Measurements from ENCODE around the gene NDUFS6. TPM values are rescaled to one million over a fixed set of nuclear protein-coding genes. Genes with fewer than 3 reads are reported as not detected.

The NDUFS6 gene
- total RNA-seq, 1 donor from 2014 or later = 39.9 TPM

DNA sequence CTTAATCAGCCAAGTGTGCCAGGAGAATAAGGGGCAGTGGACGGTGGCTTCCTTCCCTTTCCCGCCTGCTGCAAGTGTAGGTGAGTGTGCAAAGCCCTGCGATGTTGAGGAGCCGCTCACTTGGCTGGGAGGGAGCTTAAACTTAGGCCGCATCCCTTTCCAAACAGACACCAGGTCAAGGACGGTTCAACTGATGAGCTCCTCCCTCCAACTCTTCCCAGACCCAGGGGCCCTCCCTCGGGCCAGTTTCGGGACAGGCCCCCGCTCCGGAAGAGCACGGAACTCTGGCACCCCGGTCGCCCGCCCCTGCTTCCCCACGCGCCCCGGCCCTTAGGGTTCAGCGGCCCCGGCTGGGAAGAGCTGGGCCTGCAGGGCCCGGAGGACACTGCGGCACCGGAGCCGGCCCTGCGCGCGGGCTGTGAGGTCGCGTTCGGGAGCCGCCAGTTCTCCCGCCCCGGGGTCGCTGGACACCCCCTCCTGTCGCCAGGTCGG is 2.1 kb upstream of the NDUFS6 start:
- Mint-ChIP-seq H3K27me3 (ENCODE audit: low read depth) (no peaks in the 10 kb centered on the region), H3K4me3 (ENCODE audit: low read depth) (peak overlapping the region; percentile 84), H3K4me1 (ENCODE audit: low read depth) (peaks cover 42% of the 10 kb centered on the region), H3K27ac (peak overlapping the region; percentile 72), H3K9me3 (no peaks in the 10 kb centered on the region), H3K36me3 (ENCODE audit: low read depth) (peaks cover 63% of the 10 kb centered on the region)
- intact Hi-C loops (cut with micrococcal nuclease) = no loop called here
- DNase-seq (ENCODE audit: low spot score) = peak; percentile 39

DNA sequence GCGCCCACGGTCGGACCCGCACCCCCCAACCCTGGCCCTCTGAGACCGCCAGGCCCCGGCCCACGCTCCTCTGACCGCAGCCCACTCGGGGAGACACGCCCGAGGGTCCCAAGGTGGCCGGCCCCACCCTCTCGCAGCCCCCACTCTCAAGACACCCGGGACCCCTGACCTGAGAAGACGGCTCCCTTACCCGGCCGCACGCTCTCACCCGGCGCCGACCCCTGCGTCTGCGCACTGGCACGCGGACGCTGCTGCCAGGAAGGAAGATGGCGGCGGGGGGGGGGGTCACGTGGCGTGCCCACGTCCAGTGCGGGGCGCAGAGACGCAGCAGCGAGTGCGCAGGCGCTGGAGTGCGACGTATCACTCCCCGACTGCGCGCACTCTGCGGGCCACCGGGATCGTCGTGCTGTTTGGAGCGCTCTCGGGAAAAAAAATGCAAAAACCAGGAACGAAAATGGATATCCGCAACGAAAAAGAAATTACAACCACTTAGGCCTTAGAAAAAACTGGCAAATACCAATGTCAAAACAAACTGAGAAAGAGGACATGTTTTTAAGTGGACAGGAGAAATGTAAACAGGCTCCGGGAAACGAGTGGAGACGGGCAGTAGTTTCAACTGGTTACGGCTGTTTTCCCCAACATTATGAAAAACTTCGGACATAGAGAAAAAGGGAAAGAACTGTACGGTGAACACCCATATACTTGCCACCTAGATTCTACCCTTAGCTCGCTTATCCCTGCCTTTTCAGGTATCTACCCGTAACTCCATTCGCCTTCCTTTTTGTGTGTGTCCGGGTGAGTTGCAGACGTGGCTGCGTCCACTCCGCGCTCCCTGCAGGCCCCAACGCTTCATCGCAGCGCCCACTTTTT is 1.4 kb upstream of the NDUFS6 start, which contains the start of gene MRPL36:
MRPL36 (minus strand) TSS at position 236 of the 870 bp plus-strand sequence. CDS start 902 bp downstream, outside the sequence.
- peak within 1 kb of the TSS; percentile 96 for H3K4me3 Mint-ChIP-seq (ENCODE audit: low read depth)
- intact Hi-C loops (cut with micrococcal nuclease) = loop anchor here (5.0 kb wide), 1 partner anchor 413 kb away; no protein-coding TSS in a partner anchor
- DNase-seq (ENCODE audit: low spot score) = peak; percentile 84
- H3K27ac Mint-ChIP-seq = peak within 1 kb of the TSS; percentile 97
- H3K4me1 Mint-ChIP-seq (ENCODE audit: low read depth) = peaks cover 38% of the 10 kb centered on the region
- H3K27me3 Mint-ChIP-seq (ENCODE audit: low read depth) = no peaks in the 10 kb centered on the region
- peaks cover 70% of the 10 kb centered on the region for H3K36me3 Mint-ChIP-seq (ENCODE audit: low read depth)
- H3K9me3 Mint-ChIP-seq = no peaks in the 10 kb centered on the region

DNA sequence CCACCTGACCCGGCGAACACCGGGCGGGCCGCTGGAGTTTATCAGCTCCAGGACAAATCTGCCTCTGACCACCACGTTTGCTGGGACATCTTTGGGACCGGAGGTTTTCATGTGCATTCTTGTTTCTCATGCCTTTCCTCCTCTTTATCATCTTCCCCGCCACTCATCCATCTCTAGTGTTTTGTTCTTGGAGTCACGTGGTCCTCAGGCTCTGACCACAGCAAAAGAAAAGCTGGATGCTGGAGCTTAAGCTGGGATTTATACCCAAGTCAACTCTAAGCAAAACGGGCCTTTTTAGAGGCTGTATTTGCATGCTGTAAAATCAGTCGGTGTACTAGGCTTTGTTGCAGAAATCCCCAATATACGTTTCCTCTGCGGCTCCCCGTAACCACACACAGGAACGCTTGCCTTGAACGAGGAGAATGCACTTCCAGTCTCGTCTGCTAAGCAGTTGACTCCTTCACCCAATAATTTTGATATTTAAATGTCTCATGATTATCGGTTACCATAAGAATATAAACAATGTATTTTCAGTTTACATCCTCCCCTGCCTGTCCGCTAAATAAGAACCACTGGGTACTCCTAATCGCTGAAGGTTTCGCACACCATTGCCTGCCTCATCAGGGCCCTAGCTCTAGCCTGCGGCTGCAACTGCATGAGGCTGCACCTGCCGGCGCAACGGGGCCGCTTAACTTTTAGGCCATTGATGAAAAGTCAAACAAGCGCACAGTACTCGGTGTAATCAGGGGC is 560 bp upstream of the NDUFS6 start:
- DNase-seq (ENCODE audit: low spot score) = peak; percentile 24

DNA sequence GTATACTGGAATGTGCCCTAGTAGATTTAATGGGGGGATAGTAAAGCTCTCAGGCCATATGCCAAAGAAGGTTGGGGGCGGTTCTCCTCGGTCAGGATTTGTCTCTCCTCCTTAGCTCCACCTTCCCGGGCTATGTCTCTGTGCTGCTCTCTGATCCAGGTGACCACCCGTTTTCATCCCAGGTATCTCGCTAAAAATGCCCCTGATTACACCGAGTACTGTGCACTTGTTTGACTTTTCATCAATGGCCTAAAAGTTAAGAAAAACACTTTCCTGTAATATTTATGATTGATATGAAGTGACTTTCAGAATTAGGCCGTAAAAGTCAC is 724 bp downstream of the NDUFS6 start:
- H3K9me3 Mint-ChIP-seq = no peaks in the 10 kb centered on the region
- peaks cover 69% of the 10 kb centered on the region for H3K36me3 Mint-ChIP-seq (ENCODE audit: low read depth)
- no peak for DNase-seq (ENCODE audit: low spot score)
- H3K27ac Mint-ChIP-seq = peak overlapping the region; percentile 76
- H3K4me1 Mint-ChIP-seq (ENCODE audit: low read depth) = peaks cover 31% of the 10 kb centered on the region
- no peaks in the 10 kb centered on the region for H3K27me3 Mint-ChIP-seq (ENCODE audit: low read depth)
- H3K4me3 Mint-ChIP-seq (ENCODE audit: low read depth) = peak overlapping the region; percentile 96
- intact Hi-C loops (cut with micrococcal nuclease) = loop anchor here (1.0 to 5.0 kb wide), 2 partner anchors 9 to 415 kb away; no protein-coding TSS in a partner anchor

More for the DNA sequence above, 560 bp upstream of the NDUFS6 start:
- Mint-ChIP-seq H3K9me3 (no peaks in the 10 kb centered on the region), H3K4me1 (ENCODE audit: low read depth) (peaks cover 35% of the 10 kb centered on the region), H3K27me3 (ENCODE audit: low read depth) (no peaks in the 10 kb centered on the region), H3K36me3 (ENCODE audit: low read depth) (peaks cover 69% of the 10 kb centered on the region), H3K27ac (peak overlapping the region; percentile 97), H3K4me3 (ENCODE audit: low read depth) (peak overlapping the region; percentile 96)
- intact Hi-C loops (cut with micrococcal nuclease) = loop anchor here (1.0 to 5.0 kb wide), 2 partner anchors 7 to 413 kb away; no protein-coding TSS in a partner anchor

DNA sequence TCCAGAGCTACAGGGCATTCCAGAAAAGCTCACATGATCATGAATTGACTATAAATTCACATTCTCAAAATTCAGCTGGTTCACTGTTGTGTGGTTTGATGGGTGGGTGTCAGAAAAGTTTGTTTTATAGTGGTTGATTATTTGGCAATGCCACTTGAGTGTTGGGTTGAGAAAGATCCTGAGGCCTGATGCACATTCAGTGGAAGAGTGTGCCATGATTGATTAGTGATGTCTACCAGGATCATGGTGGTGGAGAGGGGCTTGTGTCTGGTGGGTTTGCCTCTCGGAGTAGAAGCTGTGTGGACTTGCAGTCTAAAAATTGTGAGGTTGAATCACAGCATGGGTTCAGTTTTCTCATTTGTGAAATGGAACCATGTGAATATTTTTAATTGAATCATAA is 2.0 kb downstream of the NDUFS6 start:
- intact Hi-C loops (cut with micrococcal nuclease) = loop anchor here (5.0 kb wide), 1 partner anchor 416 kb away; no protein-coding TSS in a partner anchor
- Mint-ChIP-seq H3K9me3 (no peaks in the 10 kb centered on the region), H3K36me3 (ENCODE audit: low read depth) (peaks cover 69% of the 10 kb centered on the region), H3K4me1 (ENCODE audit: low read depth) (peaks cover 28% of the 10 kb centered on the region), H3K27me3 (ENCODE audit: low read depth) (no peaks in the 10 kb centered on the region), H3K27ac (peak overlapping the region; percentile 56), H3K4me3 (ENCODE audit: low read depth) (peak overlapping the region; percentile 68)
- no peak for DNase-seq (ENCODE audit: low spot score)

DNA sequence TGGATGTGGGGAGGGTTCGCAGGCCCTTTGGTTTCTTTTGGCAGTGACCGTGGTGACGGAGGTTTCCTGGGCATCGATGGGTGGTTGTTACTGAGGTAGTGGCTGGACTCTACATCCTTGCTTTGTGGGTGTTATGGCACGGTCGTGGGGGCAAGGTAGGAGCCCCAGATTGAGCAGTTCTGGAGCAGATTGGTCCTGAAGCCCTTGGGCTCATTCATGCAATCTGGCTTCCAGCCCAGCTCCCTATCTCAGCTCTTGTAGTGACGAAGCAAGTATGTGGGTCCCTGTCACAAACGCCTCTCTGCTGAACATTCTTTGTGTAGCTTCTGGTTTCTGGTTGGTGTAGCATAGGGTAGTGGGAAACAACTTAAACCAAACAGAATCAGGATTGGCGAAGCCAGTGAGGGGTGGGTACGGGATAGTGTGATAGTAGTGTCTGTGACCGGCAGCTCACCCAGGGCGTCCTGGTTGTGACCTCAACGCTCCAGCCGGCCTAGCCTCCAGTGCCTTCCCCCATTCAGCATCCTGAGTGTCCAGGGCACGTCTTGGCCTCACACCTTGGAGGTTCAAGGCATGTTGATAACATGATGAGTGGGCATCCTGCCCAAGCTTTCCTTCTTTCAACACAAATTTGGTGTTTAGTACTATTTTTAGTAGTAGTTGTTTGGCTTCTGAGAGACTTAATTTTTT is 2.9 kb downstream of the NDUFS6 start:
- DNase-seq (ENCODE audit: low spot score) = no peak
- intact Hi-C loops (cut with micrococcal nuclease) = loop anchor here (5.0 kb wide), 1 partner anchor 417 kb away; no protein-coding TSS in a partner anchor
- Mint-ChIP-seq H3K27me3 (ENCODE audit: low read depth) (no peaks in the 10 kb centered on the region), H3K4me1 (ENCODE audit: low read depth) (peaks cover 24% of the 10 kb centered on the region), H3K9me3 (no peaks in the 10 kb centered on the region), H3K36me3 (ENCODE audit: low read depth) (peaks cover 67% of the 10 kb centered on the region), H3K4me3 (ENCODE audit: low read depth) (peak overlapping the region; percentile 38), H3K27ac (no peak overlapping the region)

DNA sequence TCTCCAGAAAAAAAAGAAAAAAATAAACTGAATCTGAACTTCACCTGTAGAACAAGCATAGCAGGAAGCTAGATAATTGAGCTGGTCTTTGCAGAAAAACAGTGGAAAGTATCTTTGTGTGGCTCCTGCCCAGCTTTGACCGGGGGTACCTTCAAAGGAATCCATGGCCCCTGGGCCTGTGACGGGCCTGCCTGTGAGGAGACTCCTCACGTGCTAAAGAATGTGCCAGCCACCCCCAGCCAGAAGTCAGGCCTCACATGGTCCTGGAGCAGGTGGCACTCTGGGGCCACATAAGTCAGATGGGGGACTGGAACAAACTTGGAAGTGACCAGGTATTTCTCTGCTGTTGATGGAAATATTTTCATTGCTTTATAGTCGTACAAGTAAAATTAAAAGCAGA is 4.1 kb downstream of the NDUFS6 start:
- peaks cover 76% of the 10 kb centered on the region for H3K36me3 Mint-ChIP-seq (ENCODE audit: low read depth)
- no peak overlapping the region for H3K27ac Mint-ChIP-seq

DNA sequence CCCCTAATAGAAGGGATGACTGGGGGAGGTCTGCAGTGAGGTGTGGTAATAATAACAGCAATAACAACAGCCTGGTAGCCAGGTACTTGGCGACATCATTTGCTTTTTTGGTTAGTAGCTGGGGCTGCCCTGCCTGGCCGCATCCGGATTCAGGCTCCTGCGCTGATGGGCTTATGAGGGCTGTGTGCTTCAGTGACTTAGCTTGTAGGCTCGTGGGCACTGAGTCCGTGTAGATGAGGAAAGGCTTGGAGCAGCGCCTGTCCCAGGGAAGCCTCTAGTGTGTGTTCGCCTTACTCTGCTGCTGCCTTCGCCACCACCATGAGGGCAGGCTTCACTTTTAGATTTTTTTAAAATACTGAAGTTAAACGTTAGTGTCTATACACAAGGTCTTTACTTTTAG is 4.5 kb downstream of the NDUFS6 start:
- Mint-ChIP-seq H3K27ac (no peak overlapping the region), H3K4me3 (ENCODE audit: low read depth) (no peak overlapping the region), H3K4me1 (ENCODE audit: low read depth) (peaks cover 19% of the 10 kb centered on the region), H3K9me3 (no peaks in the 10 kb centered on the region), H3K36me3 (ENCODE audit: low read depth) (peaks cover 78% of the 10 kb centered on the region), H3K27me3 (ENCODE audit: low read depth) (no peaks in the 10 kb centered on the region)
- no peak for DNase-seq (ENCODE audit: low spot score)
- intact Hi-C loops (cut with micrococcal nuclease) = no loop called here

More for the DNA sequence above, 4.1 kb downstream of the NDUFS6 start:
- H3K9me3 Mint-ChIP-seq = no peaks in the 10 kb centered on the region
- no peak overlapping the region for H3K4me3 Mint-ChIP-seq (ENCODE audit: low read depth)
- no peaks in the 10 kb centered on the region for H3K27me3 Mint-ChIP-seq (ENCODE audit: low read depth)
- intact Hi-C loops (cut with micrococcal nuclease) = no loop called here
- H3K4me1 Mint-ChIP-seq (ENCODE audit: low read depth) = peaks cover 23% of the 10 kb centered on the region
- no peak for DNase-seq (ENCODE audit: low spot score)

DNA sequence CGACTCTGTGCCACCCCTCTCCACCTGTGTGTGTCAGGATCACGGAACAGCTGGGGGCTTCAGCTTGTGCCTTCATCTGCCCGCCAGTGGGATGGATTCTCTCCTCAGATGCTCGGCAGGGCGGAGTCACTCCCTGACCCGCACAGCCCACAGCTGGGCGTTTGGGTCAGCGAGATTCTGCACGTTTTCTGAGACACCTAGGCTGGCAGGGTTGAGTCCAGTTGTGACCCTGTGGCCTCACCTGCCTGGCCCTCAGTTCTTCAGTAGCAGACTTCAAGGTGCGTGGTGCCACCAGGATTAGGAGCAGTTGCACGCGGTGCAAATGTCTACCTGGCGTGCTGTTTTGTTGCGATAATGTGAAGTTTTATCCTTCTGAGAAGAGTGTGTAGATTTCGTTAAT is 5.0 kb downstream of the NDUFS6 start:
- H3K4me3 Mint-ChIP-seq (ENCODE audit: low read depth) = no peak overlapping the region
- no peaks in the 10 kb centered on the region for H3K9me3 Mint-ChIP-seq
- no peak overlapping the region for H3K27ac Mint-ChIP-seq
- no peak for DNase-seq (ENCODE audit: low spot score)
- H3K4me1 Mint-ChIP-seq (ENCODE audit: low read depth) = peaks cover 19% of the 10 kb centered on the region
- H3K27me3 Mint-ChIP-seq (ENCODE audit: low read depth) = no peaks in the 10 kb centered on the region
- intact Hi-C loops (cut with micrococcal nuclease) = no loop called here
- peaks cover 82% of the 10 kb centered on the region for H3K36me3 Mint-ChIP-seq (ENCODE audit: low read depth)

DNA sequence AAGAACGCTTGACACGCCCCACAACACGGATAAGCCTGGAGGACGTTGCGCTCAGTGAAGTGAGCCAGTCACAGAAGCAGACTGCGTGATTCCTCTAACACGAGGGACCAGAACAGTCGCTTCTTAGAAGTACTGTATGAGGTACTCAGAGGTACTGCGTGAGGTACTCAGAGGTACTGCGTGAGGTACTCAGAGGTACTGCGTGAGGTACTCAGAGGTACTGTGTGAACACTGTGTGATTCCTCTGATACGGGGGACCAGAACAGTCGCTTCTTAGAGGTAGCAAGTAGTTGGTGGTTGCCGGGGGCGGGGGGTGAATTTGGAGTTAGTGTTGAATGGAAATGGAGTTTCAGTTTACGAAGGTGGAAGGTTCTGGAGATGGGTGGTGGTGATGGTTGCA is 5.8 kb downstream of the NDUFS6 start:
- no peak overlapping the region for H3K27ac Mint-ChIP-seq
- H3K9me3 Mint-ChIP-seq = no peaks in the 10 kb centered on the region
- H3K4me1 Mint-ChIP-seq (ENCODE audit: low read depth) = peaks cover 18% of the 10 kb centered on the region
- DNase-seq (ENCODE audit: low spot score) = no peak
- H3K36me3 Mint-ChIP-seq (ENCODE audit: low read depth) = peaks cover 86% of the 10 kb centered on the region
- intact Hi-C loops (cut with micrococcal nuclease) = no loop called here
- H3K27me3 Mint-ChIP-seq (ENCODE audit: low read depth) = no peaks in the 10 kb centered on the region
- H3K4me3 Mint-ChIP-seq (ENCODE audit: low read depth) = no peak overlapping the region

DNA sequence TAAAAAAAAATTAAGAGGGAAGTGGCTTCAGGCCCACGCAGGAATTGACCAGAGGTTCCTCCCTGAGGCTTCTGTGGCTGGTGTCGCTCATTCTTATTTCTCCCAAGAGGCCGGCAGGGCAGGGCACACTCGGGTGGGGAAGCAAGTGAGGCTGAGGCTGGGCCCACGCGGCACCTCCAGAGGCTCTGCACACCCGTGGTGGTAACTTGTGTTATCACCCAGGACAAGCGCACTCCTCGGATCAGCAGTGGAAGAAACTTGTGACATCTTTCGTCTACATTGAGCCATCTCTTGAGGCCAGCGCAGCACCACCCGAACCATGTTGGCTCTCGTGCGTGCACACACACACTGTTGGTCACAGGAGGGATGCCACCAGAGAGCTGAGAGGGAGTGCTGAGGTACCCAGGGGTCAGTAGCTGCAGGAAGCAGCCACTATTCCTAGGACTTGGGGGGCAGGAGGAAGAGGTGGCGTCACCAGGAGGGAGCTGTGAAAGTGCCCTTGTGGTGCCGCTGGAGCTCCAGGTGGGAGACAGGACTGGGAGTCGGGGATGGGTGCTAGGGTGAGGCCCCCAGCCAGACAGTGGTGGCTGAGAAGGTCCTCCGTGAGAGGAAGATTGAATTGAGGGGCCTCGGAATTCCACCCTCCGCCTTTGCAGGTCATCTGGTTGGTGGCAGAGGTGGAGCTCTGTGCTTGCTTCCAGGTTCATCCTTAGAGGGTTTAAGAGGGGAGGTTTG is 6.4 kb downstream of the NDUFS6 start:
- no peak for DNase-seq (ENCODE audit: low spot score)
- intact Hi-C loops (cut with micrococcal nuclease) = no loop called here
- H3K27ac Mint-ChIP-seq = no peak overlapping the region
- H3K36me3 Mint-ChIP-seq (ENCODE audit: low read depth) = peaks cover 84% of the 10 kb centered on the region
- H3K9me3 Mint-ChIP-seq = no peaks in the 10 kb centered on the region
- H3K4me3 Mint-ChIP-seq (ENCODE audit: low read depth) = no peak overlapping the region
- no peaks in the 10 kb centered on the region for H3K27me3 Mint-ChIP-seq (ENCODE audit: low read depth)
- peaks cover 15% of the 10 kb centered on the region for H3K4me1 Mint-ChIP-seq (ENCODE audit: low read depth)

DNA sequence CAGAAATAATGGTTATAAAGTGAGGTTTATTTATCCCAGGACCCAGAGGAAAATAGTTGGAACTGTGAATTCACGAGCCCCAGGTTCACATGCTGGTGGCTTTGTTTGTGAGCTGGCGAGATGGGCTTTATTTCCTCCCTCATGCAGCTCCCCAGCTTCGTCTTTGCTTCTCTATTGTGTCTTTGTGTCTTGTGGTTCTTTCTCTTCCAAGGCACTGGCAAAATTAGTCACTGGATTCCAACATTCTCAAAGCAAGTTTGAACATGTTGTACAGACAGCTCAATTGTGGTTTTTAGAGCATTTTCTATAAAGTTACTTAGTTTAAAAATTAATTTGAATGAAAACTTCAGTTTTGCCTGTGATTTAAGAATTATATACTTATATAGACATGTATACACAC is 7.2 kb downstream of the NDUFS6 start:
- intact Hi-C loops (cut with micrococcal nuclease) = no loop called here
- Mint-ChIP-seq H3K36me3 (ENCODE audit: low read depth) (peaks cover 78% of the 10 kb centered on the region), H3K4me3 (ENCODE audit: low read depth) (no peak overlapping the region), H3K27me3 (ENCODE audit: low read depth) (no peaks in the 10 kb centered on the region), H3K4me1 (ENCODE audit: low read depth) (peaks cover 7% of the 10 kb centered on the region), H3K9me3 (no peaks in the 10 kb centered on the region), H3K27ac (no peak overlapping the region)
- DNase-seq (ENCODE audit: low spot score) = no peak

All from activated T-helper 2 cell treated with anti-CD3 and anti-CD28 coated beads, Interferon-gamma antibody, Interleukin-2, Interleukin-4, amounts not matched to agents 10 μg/mL and 5 μg/mL and 100 μg/mL, durations not matched to agents 14 hours and 24 hours and 36 hours (primary cell).